GM18526 (cell line): ENCODE data around the gene SPARCL1.

Source experiments
- POLR2A ChIP-seq: IDR thresholded peaks from 3 replicates; pipeline ENCODE4 v1.6.1; 2011; ENCODE audit not compliant: insufficient read length; ENCODE audit errors: extremely low read depth

The SPARCL1 gene, protein sequence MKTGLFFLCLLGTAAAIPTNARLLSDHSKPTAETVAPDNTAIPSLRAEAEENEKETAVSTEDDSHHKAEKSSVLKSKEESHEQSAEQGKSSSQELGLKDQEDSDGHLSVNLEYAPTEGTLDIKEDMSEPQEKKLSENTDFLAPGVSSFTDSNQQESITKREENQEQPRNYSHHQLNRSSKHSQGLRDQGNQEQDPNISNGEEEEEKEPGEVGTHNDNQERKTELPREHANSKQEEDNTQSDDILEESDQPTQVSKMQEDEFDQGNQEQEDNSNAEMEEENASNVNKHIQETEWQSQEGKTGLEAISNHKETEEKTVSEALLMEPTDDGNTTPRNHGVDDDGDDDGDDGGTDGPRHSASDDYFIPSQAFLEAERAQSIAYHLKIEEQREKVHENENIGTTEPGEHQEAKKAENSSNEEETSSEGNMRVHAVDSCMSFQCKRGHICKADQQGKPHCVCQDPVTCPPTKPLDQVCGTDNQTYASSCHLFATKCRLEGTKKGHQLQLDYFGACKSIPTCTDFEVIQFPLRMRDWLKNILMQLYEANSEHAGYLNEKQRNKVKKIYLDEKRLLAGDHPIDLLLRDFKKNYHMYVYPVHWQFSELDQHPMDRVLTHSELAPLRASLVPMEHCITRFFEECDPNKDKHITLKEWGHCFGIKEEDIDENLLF

DNA sequence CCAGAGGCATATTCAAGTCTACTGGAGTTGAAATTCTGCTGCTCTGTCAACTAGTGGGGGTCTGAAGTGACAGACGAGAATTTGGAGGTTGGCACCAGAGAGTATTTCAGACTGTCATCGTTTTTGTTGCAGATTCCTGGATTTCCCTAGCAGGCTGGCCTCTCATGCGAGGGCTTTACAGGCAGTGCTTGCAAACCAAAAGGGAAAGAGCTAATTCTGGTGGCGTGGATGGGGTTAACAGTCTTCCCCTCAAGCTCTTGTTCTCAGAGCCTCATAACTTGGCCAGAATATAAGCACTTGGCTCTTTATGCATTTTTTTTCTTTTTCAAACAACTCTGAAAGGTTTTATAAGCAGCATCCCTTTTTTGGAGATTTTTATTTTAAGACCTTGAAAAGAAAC is at the start of gene SPARCL1:
Gene SPARCL1, minus strand, starts transcription at position 190 of the 400 bp plus-strand sequence. CDS start 29,802 bp downstream, outside the sequence.
- no peak for TF ChIP-seq POLR2A

DNA sequence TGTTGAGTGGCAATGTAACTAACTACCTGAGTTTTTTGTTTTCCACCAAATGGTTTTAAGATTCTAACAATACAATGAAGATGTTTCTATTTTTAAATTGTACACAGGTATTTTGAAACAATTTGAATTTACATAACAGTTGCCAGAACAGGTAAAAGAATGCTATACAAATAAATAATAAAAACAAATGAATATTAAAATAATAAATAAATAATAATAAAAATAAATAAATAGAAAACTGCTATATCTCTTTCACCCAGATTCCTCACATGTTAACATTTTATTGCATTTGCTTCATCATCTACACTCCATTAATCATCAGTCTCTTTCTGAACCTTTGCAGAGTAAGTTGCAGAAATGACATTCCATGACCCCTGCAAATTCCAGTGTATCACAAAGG is 46.8 kb upstream of the SPARCL1 start:
- no peak for TF ChIP-seq POLR2A

DNA sequence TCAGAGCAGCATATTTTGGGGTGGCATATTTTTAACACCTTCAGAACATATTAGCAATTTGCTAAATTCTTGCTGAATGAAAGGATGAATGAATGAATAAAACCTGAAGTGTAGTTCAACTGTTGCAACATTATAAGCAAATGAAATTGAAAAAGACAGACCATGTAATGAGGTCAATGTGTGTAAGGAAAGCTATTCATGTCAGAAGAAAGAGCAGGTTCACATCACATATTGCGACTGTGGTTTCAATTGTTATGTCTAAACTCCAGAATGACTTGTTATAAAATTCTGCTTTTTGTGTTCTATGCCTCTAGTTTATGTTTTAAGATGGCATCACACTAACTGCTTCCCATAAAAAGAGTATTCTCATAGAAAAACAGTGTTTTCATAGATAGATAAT is 46.2 kb upstream of the SPARCL1 start:
- TF ChIP-seq POLR2A, result no peak

DNA sequence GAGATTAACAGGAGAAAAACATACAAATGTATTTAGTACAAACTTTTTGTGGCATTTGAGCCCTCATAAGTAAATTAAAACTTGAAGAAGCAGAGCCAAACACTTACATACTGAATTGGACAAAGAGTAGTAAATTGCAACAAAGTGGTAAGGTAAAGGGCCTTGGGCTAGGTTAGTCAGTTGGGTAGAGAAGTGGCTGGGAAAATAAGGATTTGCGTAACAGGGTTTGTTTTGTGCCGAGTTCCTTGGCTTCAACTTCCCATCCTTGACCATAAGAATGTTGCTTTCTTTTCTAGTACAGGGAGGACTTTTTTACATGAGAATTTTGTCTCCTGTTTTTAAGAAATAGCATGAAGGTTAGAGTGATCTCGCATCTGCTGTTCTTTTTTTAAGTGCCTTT is 45.8 kb upstream of the SPARCL1 start:
- no peak for TF ChIP-seq POLR2A

DNA sequence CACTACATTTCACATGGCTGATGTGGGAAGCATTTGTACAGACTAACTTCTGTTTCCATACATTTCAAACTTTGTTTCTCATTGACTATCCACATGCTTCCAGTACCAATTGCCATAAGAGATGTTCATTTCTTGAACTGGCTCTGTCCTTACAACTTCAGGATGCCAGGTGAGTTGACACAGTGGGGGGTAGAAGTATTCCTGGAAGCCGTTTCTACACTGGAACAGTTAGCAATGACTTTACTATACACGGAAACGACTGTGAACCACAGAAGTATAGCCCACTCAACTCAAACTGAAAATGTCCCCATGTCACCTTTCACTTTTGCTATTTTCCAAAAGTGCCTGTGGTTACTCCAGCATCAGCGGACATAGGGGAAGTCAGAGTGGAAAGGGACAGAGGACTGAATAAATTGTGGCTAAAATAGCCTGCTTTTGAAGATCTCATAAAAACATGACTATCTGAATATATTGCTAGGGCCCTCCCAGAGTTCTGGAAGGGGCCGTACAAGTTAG is 41.2 kb upstream of the SPARCL1 start:
- no peak for TF ChIP-seq POLR2A

DNA sequence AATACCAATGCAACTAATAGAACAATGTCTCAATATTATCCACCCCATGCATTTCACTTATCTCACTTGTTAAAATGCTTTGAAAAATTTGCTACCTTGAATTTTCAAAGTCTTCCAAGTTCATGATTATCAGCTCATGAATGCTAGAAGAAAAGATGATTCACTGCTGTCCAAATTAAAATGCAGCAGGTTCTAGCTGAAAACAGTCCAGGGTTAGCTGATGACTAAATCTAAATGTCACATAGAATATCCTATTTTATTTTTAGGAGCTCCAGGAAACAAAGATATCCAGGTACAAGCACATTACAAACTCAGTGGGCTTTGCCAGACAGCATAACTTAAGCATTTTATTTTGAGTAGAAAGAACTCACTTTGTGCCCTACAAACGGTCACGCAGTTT is 38.0 kb upstream of the SPARCL1 start:
- TF ChIP-seq POLR2A, result no peak

DNA sequence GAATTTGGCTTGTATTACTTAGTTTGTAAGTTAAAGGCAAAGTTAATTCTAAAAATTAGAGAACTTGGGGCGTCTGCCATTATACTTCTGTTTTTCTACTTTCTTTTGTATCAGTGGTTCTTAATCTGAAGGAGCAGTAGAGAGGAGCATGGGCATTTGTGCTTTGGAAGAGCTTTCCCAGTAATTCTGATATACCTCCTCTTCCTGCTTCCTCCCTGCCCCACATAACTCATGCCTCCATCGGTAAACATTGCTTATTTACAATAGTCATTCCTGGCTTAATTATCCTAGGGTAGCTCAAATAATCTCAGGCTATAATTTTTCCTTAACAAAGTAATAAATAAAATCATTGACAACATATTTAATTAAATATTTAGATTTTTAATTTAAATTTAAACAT is 37.1 kb upstream of the SPARCL1 start:
- no peak for TF ChIP-seq POLR2A

DNA sequence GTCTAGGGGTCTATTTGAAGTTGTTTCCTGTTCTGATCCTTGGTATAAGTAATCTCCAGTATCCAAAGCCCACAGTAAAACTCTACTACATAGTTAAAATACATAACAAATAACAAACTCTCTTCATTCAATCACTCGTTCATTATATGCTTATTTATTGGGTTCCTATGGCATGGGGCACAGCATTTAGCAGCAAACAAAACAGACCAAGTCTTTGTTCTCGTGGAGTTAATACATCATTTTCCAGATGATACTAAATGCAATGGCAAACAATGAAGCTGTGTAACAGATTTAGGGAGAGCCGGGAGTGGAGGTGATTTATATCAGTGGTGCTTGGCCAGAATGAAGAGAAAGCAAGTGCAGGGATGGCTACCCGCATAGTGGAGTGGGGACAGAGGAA is 36.6 kb upstream of the SPARCL1 start:
- no peak for TF ChIP-seq POLR2A

DNA sequence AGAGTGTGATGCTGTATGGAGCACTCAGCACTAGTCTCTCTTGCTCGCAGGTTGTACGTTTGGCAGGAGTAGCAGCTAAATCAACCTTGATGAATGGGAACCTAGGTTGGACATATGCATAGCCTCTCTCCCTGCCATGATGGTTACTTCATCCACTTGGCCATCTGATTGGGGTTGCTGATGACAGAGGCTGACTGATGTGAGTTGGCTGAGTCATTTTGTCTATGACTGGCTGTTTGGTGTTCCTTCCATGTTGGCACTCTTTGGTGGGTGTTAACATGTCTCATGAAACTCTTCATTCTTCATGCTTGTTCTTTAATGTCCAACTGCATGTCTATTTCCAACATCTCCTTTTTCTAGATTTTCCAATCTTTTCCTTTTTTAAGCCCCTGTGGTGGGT is 31.6 kb upstream of the SPARCL1 start:
- TF ChIP-seq POLR2A, result no peak

DNA sequence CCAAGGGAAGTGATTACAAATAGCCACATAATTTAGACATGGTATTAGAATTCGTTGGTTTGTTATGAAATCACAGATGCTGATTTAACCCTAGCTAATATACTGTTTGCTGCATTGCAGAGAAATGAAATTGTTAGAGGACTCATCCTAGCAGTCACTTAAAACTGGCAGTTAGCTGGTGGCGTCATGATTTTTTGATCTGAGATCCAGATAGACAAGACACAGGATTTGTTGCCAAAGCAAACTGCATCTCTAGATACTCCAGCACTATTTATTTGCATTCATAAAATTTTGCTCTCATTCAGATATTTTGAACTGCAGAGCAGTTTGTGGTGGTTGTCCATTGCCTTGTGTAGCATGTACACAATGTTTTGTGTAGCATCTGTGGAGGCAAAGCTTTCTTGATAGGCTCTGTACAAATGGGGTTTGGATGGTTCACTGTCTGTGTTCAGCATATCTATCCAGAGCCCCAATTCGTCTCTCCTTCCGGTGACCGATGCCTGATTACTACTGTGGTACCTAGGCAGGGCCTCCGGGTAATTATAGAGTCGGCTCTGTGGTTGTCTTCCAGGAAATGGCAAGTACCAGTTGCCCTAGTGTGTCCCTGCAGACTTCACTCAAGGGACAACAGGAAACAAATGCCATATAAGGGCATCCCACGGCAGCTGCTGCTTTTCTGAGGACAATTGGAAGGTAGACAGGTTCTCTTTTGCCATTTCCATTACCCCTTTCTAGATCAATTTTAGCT is 30.1 kb upstream of the SPARCL1 start:
- TF ChIP-seq POLR2A, result no peak

DNA sequence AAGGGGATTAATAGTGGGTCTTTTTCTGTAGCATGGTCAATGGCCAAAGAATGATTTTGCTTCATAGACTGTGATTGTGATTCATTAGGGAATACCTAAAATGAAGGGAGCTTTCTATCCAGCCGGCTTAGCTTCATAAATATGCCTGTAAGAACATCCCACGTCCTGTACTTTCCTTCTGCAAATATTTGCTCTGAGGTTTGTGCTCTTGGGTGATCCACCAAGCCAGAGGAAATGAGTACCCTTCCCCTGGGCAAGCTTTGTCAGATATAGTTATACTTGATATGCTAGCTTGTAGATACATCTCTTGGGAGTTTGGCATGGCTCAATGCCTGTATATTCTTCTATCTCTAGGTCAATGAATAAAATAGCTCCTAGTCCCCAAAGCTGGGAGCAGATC is 28.2 kb upstream of the SPARCL1 start:
- TF ChIP-seq POLR2A, result no peak

DNA sequence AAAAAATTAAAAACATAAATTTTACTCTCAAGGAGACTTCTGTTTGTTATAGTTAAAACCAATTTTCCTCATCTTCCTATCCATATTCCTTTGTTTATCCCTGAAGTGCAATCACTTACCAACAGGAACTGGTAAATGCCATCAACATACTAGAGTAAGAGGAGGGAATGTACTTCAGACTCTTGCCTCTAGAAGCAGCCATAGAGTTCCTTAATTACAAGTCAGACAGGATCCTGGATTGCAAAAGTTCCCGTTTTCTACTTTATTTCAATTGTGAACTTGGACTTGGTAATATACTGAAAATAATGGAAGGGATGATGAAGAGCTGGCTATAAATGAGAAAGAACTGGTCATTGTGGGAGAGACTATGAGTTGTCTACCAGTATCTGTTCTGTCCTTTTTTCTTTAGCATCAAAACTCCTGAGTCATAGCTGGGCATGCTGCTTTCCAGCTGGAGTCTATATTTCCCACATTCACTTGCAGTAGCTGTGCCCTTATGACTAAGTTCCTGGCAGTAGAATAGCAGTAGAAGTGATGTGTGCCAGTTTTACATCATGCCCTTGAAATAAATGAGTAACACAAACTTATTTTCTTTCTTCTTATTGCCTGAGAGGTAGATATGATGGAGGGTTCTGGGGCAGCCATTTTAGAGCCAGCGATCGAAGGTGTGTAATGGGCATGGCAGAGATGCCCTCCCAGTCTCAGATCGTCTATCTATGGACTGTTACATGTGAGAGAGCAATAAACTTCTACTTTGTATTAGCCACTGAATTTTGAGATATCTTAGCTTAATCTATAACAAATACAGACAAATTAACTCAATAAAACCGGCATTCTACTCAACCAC is 26.8 kb upstream of the SPARCL1 start:
- no peak for TF ChIP-seq POLR2A

DNA sequence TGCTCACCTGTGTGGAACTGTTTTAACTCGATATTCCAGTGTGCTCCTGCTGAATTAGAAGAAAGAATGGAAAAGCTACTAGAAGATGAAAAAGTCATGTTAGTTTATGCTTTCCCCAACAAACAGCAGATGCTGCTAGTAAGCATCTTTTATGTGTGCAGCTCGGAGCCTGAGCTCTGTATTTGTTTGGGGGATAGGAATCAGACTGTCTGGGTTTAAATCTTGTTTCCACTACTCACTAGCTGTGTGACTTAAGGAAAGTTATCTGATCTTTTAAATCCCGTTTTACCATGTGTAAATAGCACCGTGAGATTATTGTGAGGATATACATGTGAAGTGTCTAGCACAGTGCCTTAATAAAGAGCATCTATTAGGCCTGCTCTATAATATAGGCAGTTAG is 24.0 kb upstream of the SPARCL1 start:
- no peak for TF ChIP-seq POLR2A

DNA sequence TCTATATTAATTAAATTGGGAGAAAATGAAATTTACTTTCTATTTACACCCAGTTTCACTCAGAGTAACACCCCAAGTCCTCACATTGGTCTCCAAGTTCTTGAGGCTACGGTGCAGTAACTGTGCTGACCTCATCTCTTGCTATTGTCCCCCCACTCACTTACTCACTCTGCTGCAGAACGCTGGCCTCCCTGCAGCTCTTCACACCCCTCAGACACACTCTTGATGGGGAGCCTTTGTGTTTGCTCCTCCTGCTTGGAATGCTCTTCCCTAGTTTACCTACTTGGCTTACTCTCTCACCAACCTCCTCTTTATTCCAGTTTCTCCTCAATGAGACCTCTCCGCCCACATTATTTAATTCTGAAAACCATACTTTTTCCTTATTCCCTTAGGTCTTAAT is 22.2 kb upstream of the SPARCL1 start:
- TF ChIP-seq POLR2A, result no peak
